Fibroblast of lung (primary cell): ENCODE data around the gene CLCN4. TPM values are rescaled to one million over a fixed set of nuclear protein-coding genes. Genes with fewer than 3 reads are reported as not detected.

Experiments
- DNase-seq, 2 donors: peaks; one replicate each; pipeline versions ENCODE4 v3.0.0 to v3.0.0-alpha.2; 2010; ENCODE audit warnings: low read depth in 2 of 2
- H2AFZ ChIP-seq: 2 replicates; pipeline ENCODE4 v1.5.1; 2012; ENCODE audit warnings: low read length, control low read depth, inconsistent platforms
- H3K27ac ChIP-seq: 2 replicates; pipeline ENCODE4 v1.5.1; 2011; ENCODE audit warnings: low read length, control low read depth; ENCODE audit not compliant: insufficient read depth
- H3K27me3 ChIP-seq: 2 replicates; pipeline ENCODE4 v1.5.1; 2011; ENCODE audit warnings: mild to moderate bottlenecking, low read length; ENCODE audit not compliant: control insufficient read depth, insufficient read depth
- H3K36me3 ChIP-seq: 2 replicates; pipeline ENCODE4 v1.5.1; 2011; ENCODE audit warnings: low read length; ENCODE audit not compliant: control insufficient read depth, insufficient read depth
- H3K4me1 ChIP-seq: 2 replicates; pipeline ENCODE4 v1.5.1; 2011; ENCODE audit warnings: low read length; ENCODE audit not compliant: control insufficient read depth, insufficient read depth; ENCODE audit errors: extremely low read depth
- H3K4me2 ChIP-seq: 2 replicates; pipeline ENCODE4 v1.5.1; 2011; ENCODE audit warnings: low read length, control low read depth; ENCODE audit not compliant: insufficient read depth; ENCODE audit errors: extremely low read depth
- H3K4me3 ChIP-seq, 4 experiments: fragments of 200-600 bp in 1 of 4; sonication (generic) in 1 of 4; replicated peaks in 1 of 4; 2 replicates each; pipeline ENCODE4 v1.5.1; 2011 to 2016; ENCODE audit warnings: low read length in 4 of 4, low read depth in 3 of 4, mild to moderate bottlenecking in 3 of 4, control low read depth in 2 of 4, inconsistent platforms in 1 of 4, mixed read lengths in 1 of 4; ENCODE audit not compliant: insufficient read depth in 1 of 4; ENCODE audit errors: control extremely low read depth in 1 of 4
- H3K79me2 ChIP-seq: 2 replicates; pipeline ENCODE4 v1.5.1; 2012; ENCODE audit warnings: mild to moderate bottlenecking, low read length, inconsistent platforms; ENCODE audit not compliant: control insufficient read depth, insufficient read depth
- H3K9ac ChIP-seq: 2 replicates; pipeline ENCODE4 v1.5.1; 2011; ENCODE audit warnings: mild to moderate bottlenecking, low read length, control low read depth; ENCODE audit not compliant: insufficient read depth
- H3K9me3 ChIP-seq: 2 replicates; pipeline ENCODE4 v1.5.1; 2012; ENCODE audit warnings: low read depth, low read length; ENCODE audit not compliant: control insufficient read depth, insufficient read depth
- H4K20me1 ChIP-seq: 2 replicates; pipeline ENCODE4 v1.5.1; 2011; ENCODE audit warnings: low read length; ENCODE audit not compliant: control insufficient read depth, insufficient read depth; ENCODE audit errors: extremely low read depth
- EZH2 ChIP-seq: IDR thresholded peaks from 2 replicates; pipeline ENCODE4 v1.5.1; 2012; ENCODE audit warnings: low read length, control low read depth, mild to moderate bottlenecking; ENCODE audit errors: missing control alignments
- polyA plus RNA-seq, 2 donors: library from polyadenylated mRNA; depleted of rRNA in 1 of 2; stranded (reverse) in 1 of 2; unstranded in 1 of 2; fragments of >200 nt; gene quantifications; 2 replicates each; pipeline ENCODE4 v1.2.1, GENCODE V29; 2011 to 2012; ENCODE audit warnings: missing spikeins in 1 of 2
- total RNA-seq: library from RNA; depleted of rRNA; stranded (reverse); fragments of >200 nt; gene quantifications from 2 replicates; pipeline ENCODE4 v1.2.1, GENCODE V29; 2014
- TF ChIP-seq, protein P1 (sequence below), 2 donors: IDR thresholded peaks in 1 of 2; conservative IDR thresholded peaks in 1 of 2; 1 replicate in 1 of 2; 2 replicates in 1 of 2; pipeline ENCODE4 v1.5.1; 2011 to 2012; ENCODE audit warnings: low read length in 2 of 2, control low read depth in 1 of 2, inconsistent platforms in 1 of 2, low read depth in 1 of 2, mild to moderate bottlenecking in 1 of 2

The CLCN4 gene
- total and polyA plus RNA-seq, 2 donors (not counting 1 experiment from before 2014, with no cell fraction given): 0.70 to 4.0 TPM

DNA sequence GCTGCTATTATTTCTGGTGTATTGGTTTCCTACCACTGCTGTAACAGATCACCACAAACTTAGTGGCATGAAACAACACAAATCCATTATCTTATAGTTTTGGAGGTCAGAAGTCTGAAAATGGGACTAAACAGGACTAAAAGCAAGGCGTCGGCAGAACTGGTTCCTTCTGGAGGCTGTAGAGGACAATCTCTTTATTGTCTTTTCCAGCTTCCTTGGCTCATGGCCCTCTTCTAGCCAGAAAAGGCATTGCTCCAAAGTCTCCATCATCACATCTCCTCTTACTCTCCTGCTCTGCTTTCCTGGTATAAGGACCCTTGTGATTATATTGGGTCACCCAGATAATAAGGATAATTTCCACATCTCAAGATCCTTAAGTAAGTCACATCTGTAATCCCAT, 121.9 kb downstream of the CLCN4 start:
- H3K79me2 ChIP-seq: no peaks in the 10 kb centered on the region
- H2AFZ ChIP-seq: no peak overlapping the region
- no peaks in the 10 kb centered on the region for H4K20me1 ChIP-seq
- no peak overlapping the region for H3K4me2 ChIP-seq
- H3K27me3 ChIP-seq: no peaks in the 10 kb centered on the region
- TF ChIP-seq, protein P1, sequence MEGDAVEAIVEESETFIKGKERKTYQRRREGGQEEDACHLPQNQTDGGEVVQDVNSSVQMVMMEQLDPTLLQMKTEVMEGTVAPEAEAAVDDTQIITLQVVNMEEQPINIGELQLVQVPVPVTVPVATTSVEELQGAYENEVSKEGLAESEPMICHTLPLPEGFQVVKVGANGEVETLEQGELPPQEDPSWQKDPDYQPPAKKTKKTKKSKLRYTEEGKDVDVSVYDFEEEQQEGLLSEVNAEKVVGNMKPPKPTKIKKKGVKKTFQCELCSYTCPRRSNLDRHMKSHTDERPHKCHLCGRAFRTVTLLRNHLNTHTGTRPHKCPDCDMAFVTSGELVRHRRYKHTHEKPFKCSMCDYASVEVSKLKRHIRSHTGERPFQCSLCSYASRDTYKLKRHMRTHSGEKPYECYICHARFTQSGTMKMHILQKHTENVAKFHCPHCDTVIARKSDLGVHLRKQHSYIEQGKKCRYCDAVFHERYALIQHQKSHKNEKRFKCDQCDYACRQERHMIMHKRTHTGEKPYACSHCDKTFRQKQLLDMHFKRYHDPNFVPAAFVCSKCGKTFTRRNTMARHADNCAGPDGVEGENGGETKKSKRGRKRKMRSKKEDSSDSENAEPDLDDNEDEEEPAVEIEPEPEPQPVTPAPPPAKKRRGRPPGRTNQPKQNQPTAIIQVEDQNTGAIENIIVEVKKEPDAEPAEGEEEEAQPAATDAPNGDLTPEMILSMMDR (conservative IDR thresholded peaks at IDR 0.05 in 1 of 2, IDR thresholded peaks at IDR 0.05 in 1 of 2; ENCODE audit: low read depth in 1 of 2, low read length in 2 of 2): no peak
- no peak for TF ChIP-seq EZH2
- no peak overlapping the region for H3K9ac ChIP-seq
- no peak overlapping the region for H3K27ac ChIP-seq
- H3K4me3 ChIP-seq: no peak overlapping the region
- no peaks in the 10 kb centered on the region for H3K9me3 ChIP-seq
- no peaks in the 10 kb centered on the region for H3K4me1 ChIP-seq
- no peak for DNase-seq
- no peaks in the 10 kb centered on the region for H3K36me3 ChIP-seq

GRCh38 chrX:10280071-10280470, 123.3 kb downstream of the CLCN4 start:
- Histone ChIP-seq H3K4me2 (no peak overlapping the region), H3K9me3 (no peaks in the 10 kb centered on the region), H3K79me2 (no peaks in the 10 kb centered on the region), H4K20me1 (no peaks in the 10 kb centered on the region), H3K4me1 (no peaks in the 10 kb centered on the region), H2AFZ (no peak overlapping the region), H3K4me3 (no peak overlapping the region), H3K36me3 (no peaks in the 10 kb centered on the region), H3K9ac (no peak overlapping the region), H3K27me3 (no peaks in the 10 kb centered on the region), H3K27ac (no peak overlapping the region)
- no peak for TF ChIP-seq EZH2
- TF ChIP-seq, protein P1 (conservative IDR thresholded peaks at IDR 0.05 in 1 of 2, IDR thresholded peaks at IDR 0.05 in 1 of 2; ENCODE audit: low read depth in 1 of 2, low read length in 2 of 2): no peak
- no peak for DNase-seq

GRCh38 chrX:10282490-10282889, 125.7 kb downstream of the CLCN4 start:
- no peak overlapping the region for H3K4me2 ChIP-seq
- TF ChIP-seq EZH2: no peak
- TF ChIP-seq, protein P1 (conservative IDR thresholded peaks at IDR 0.05 in 1 of 2, IDR thresholded peaks at IDR 0.05 in 1 of 2; ENCODE audit: low read depth in 1 of 2, low read length in 2 of 2): no peak
- H3K9ac ChIP-seq: no peak overlapping the region
- no peaks in the 10 kb centered on the region for H4K20me1 ChIP-seq
- no peaks in the 10 kb centered on the region for H3K79me2 ChIP-seq
- H3K27ac ChIP-seq: no peak overlapping the region
- no peaks in the 10 kb centered on the region for H3K36me3 ChIP-seq
- H2AFZ ChIP-seq: no peak overlapping the region
- H3K4me1 ChIP-seq: no peaks in the 10 kb centered on the region
- no peak for DNase-seq
- H3K9me3 ChIP-seq: no peaks in the 10 kb centered on the region
- H3K27me3 ChIP-seq: no peaks in the 10 kb centered on the region
- no peak overlapping the region for H3K4me3 ChIP-seq
